Natural killer cell treated with Interleukin-12 subunit alpha and Interleukin-12 subunit beta and Interleukin-15 and Interleukin-18, amount 100 ng/mL, for 72 hours (primary cell): ENCODE results near the gene VSX2. TPM values are rescaled to one million over a fixed set of nuclear protein-coding genes. Genes with fewer than 3 reads are reported as not detected.

Experiments
- ATAC-seq, 2 donors: fragments of 150-1000 bp; cut with Tn5 transposase in 1 of 2; sonication (Bioruptor Pico), chemical (Tn5 transposase) in 1 of 2; 2 replicates each; pipeline ENCODE4 v1.10.0; 2021
- DNase-seq: peaks from one replicate; pipeline ENCODE4 v3.0.0; 2022; ENCODE audit warnings: low spot score
- H3K27ac Mint-ChIP-seq, 2 donors: 1 replicate in 1 of 2; 2 replicates in 1 of 2; pipeline ENCODE4 v1.8.0; 2022; ENCODE audit warnings: mixed read lengths in 2 of 2, mild to moderate bottlenecking in 1 of 2, moderate library complexity in 1 of 2
- H3K27me3 Mint-ChIP-seq, 2 donors: 1 replicate in 1 of 2; 2 replicates in 1 of 2; pipeline ENCODE4 v1.8.0; 2022; ENCODE audit warnings: mixed read lengths in 2 of 2
- H3K36me3 Mint-ChIP-seq: one replicate; pipeline ENCODE4 v1.8.0; 2022; ENCODE audit warnings: mixed read lengths
- H3K4me1 Mint-ChIP-seq, 2 donors: 1 replicate in 1 of 2; 2 replicates in 1 of 2; pipeline ENCODE4 v1.8.0; 2022; ENCODE audit warnings: low read depth in 2 of 2, mixed read lengths in 2 of 2, mild to moderate bottlenecking in 1 of 2
- H3K4me3 Mint-ChIP-seq: one replicate; pipeline ENCODE4 v1.8.0; 2022; ENCODE audit warnings: mixed read lengths
- H3K9me3 Mint-ChIP-seq: 2 replicates; pipeline ENCODE4 v1.8.0; 2022; ENCODE audit warnings: mixed read lengths
- total RNA-seq, 2 donors: library from RNA; stranded (reverse); gene quantifications; one replicate each; pipeline ENCODE4 v1.2.3, GENCODE V29; 2022

Gene VSX2
- total RNA-seq, 2 donors from 2014 or later: not detected

GRCh38 chr14:74309125-74310022 is 70.1 kb downstream of the VSX2 start:
- Mint-ChIP-seq H3K4me1 (no peaks in the 10 kb centered on the region), H3K9me3 (no peaks in the 10 kb centered on the region), H3K27me3 (peaks cover 0 to 5% of the 10 kb centered on the region in 2 donors), H3K27ac (no peak overlapping the region), H3K36me3 (no peaks in the 10 kb centered on the region), H3K4me3 (no peak overlapping the region)
- DNase-seq: no peak
- ATAC-seq: no peak

GRCh38 chr14:74312161-74312560 is 72.9 kb downstream of the VSX2 start:
- no peaks in the 10 kb centered on the region for H3K4me1 Mint-ChIP-seq
- peaks cover 0 to 10% of the 10 kb centered on the region in 2 donors for H3K27me3 Mint-ChIP-seq
- no peak for DNase-seq
- no peak overlapping the region for H3K27ac Mint-ChIP-seq
- no peaks in the 10 kb centered on the region for H3K9me3 Mint-ChIP-seq
- no peaks in the 10 kb centered on the region for H3K36me3 Mint-ChIP-seq
- no peak overlapping the region for H3K4me3 Mint-ChIP-seq
- no peak for ATAC-seq

Other genes with a start within 250 kb of the VSX2 start
- 10 to 100 TPM; 11.5 to 15.5 TPM for gene ENTPD5, start 220.2 kb upstream of the VSX2 start, total RNA-seq
- gene BBOF1, start 220.1 kb upstream of the VSX2 start, total RNA-seq: 1 to 10 TPM in 1 of 2 donors, under 1 TPM in 1; 0.48 to 2.1 TPM
- gene ALDH6A1, start 155.0 kb upstream of the VSX2 start, total RNA-seq: 10 to 100 TPM in 1 of 2 donors, 1 to 10 TPM in 1; 5.5 to 11.4 TPM
- gene LIN52, start 154.5 kb upstream of the VSX2 start, total RNA-seq: 10 to 100 TPM; 20.7 TPM
- 10 to 100 TPM; 47.7 to 72.8 TPM for gene ABCD4, start 63.5 kb downstream of the VSX2 start, total RNA-seq
- gene VRTN, start 109.0 kb downstream of the VSX2 start, total RNA-seq: not detected
- not detected for gene SYNDIG1L, start 186.8 kb downstream of the VSX2 start, total RNA-seq